SH-SY5Y (cell line): ENCODE data around the gene ARTN.

ENCODE experiments used
- GATA2 ChIP-seq: IDR thresholded peaks from 2 replicates; pipeline ENCODE4 v1.6.1; 2011; ENCODE audit warnings: mild to moderate bottlenecking, low read depth, low read length
- GATA3 ChIP-seq: IDR thresholded peaks from 2 replicates; pipeline ENCODE4 v1.6.1; 2011; ENCODE audit warnings: low read depth, mild to moderate bottlenecking, low read length, moderate library complexity

Gene ARTN

DNA sequence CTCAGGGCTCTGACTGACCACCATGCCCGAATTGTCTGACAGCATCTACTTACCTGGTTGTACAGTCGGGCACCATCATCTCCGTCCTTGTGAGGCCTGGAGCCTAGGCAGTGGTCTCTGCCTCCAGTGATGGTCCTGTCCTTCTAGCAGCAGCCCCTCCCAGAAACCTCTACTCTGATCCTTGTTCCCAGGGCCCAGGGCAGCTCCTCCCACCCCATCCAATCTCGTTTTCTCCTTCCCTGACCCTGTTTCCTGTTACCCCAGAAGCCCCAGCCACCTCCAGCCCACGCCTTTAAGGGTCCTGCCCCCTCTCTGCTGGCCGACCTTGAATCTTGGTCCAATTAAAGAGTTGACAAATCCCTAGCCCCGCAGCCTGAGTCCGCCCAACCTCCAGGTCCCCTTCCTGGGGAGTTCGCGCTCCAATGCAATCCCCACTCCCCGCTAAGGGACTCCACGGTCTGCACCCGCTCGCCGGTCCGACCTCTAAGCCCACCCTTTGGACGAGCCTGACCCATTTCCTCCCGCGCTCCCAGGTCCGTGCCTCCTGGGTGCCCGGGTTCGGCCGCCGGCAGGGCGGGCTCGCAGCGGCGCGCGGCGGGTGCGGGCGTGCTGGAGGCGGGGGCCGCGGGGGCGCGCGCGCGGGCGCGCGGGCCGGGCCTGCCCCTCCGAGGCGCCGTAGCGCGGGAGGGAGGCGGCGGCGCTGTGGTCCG lies 45.1 kb downstream of the ARTN start, which contains the start of gene B4GALT2:
Gene B4GALT2 (plus strand): TSS at position 660 of the 710 bp plus-strand sequence. CDS start 1,951 bp downstream, outside the sequence.
- TF ChIP-seq GATA3 (no peak), GATA2 (no peak)

DNA sequence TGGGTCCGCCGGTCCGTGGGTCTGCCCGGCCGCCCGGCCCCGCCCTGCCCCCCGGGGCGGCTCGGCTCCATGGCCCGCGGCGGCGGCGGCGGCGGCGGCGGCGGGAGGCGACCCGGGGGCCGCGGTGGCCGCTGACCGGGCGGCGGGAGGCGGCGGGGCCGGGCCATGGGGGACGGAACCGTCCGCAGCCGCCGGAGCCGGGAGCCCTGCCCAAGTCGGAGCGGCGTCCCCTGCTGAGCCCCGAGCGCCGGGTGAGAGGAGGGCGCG lies 45.6 kb downstream of the ARTN start:
- TF ChIP-seq GATA3 (no peak), GATA2 (no peak)

DNA sequence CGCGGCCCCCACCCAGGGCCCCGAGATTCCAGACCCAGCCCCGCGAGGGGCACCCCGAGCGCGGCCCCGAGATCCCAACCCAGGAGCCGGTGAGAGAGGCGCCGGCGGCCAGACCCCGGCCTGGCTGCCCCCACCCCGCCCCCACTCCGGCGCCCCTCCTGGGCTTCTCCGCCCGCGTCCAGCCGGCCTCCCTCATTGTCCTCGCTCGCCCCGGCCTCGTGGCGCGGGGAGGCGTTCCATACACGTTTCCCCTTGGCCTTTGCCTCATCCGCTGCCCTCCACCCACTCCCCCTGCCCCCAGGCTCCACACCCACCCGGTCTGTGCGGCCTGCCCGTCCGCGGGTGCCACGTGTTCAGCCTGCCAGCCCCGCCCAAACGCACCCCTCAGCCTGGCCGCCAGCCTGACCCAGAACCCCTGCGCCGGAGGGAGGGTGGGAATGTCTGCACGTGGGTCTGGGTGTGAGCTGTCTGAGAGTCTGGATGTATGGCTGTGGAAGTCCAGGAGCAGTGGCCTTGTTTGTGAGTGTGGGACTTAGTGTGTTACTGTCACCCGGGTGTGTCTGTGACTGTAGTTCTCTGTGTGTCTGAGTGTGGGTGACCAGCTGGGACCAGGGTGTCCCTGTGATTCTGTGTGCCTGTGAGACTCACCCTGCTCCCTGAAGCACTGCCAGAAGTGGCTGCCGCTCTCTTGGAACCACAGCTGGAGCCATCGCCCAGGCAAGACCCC lies 46.1 kb downstream of the ARTN start:
- no peak for TF ChIP-seq GATA2

DNA sequence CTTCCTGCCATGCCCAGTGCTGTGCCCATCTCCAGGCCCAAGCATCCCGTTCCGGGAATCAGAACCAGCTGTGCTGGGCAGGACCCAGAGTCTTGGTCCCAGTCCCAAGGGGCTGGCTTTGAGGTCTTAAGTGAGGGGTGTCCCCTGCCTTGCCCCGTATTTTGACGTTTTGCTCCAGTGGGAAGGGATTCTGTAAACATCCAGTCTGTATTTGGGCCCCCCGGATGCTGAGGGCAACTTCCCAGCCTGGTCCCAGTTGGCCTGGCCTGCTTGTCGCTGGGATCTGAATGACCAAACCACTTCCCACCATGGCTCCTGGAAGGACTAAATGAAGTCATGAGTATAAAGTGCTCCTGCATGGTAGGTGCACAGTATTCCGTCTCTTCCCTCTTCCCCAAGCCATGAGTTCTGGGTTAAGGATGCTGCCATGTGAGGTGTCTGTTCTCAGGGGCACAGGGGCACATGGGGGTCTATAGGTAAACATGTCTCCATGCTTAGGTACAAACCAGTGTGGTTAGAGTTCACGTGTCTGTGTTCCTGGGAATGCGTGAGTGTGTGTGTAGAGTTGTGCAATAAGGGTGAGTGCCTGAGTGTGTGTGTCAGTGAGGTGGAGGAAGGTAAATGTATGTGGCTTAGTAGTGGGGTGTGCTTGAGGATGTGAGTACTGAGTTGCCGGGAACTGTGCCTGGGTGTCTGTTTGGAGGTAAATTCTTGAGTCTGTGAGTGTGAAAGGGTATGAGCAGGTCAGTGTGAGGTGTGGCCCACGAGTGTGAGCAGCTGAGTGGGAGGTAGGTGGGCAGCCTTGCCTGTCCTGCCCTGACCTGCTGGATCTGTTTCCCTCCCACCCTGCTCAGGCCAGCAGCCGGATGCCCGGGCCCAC lies 46.9 kb downstream of the ARTN start:
- TF ChIP-seq GATA2 (no peak), GATA3 (no peak)

DNA sequence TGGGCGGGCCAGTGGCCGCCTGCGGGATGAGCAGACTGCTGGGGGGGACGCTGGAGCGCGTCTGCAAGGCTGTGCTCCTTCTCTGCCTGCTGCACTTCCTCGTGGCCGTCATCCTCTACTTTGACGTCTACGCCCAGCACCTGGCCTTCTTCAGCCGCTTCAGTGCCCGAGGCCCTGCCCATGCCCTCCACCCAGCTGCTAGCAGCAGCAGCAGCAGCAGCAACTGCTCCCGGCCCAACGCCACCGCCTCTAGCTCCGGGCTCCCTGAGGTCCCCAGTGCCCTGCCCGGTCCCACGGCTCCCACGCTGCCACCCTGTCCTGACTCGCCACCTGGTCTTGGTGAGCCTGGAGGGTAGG lies 47.5 kb downstream of the ARTN start:
- TF ChIP-seq GATA2 = no peak
- TF ChIP-seq GATA3 = no peak

DNA sequence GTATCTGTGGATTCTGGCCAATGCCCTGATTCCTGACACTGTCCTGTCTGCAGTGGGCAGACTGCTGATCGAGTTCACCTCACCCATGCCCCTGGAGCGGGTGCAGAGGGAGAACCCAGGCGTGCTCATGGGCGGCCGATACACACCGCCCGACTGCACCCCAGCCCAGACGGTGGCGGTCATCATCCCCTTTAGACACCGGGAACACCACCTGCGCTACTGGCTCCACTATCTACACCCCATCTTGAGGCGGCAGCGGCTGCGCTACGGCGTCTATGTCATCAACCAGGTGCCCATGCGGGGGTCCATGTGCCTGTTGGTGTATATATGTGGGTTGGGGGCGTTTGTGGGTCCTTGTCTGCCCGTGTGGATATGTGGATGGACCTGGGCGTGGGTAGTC lies 48.0 kb downstream of the ARTN start:
- TF ChIP-seq GATA2 (no peak), GATA3 (no peak)

DNA sequence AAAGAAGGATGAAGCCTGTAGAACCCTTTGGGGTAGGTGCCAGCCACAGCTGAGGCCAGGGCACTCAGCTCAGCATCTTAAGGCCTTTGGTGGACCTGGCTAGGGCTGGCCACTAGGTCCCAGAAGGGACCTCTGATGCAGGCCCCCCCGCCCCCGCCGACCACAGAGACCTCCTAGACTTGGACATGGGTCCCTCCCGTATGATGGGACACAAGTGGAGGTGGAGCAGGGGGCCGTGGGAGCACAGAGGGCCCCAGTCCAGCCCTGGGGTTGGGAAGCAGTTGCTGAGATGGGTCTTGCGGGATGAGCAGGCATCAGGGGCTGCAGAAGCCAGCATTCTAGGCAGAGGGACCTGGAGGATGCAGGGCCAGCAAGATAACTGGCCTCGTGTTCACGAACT lies 48.6 kb downstream of the ARTN start:
- TF ChIP-seq GATA2 (no peak), GATA3 (no peak)

DNA sequence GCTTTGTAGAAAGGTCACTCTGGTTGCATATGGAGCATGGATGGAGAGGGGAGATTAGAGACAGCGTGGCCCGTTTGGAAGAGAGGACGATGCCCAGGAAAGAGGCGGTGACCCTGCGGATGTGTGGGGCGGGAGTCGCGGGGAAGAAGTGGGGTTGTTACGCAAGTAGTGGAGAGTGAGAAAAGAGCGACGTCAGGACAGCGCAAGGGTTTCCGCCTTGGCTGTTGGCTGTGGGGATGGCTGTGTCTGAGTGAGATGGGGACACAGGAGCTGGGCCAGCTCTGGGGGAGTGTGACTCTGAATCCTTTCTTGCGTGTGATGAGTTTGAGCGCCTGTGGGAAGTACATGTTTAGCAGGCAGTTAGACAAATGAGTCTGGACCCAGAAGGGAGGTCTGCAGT lies 49.2 kb downstream of the ARTN start:
- TF ChIP-seq GATA3 = no peak
- TF ChIP-seq GATA2 = no peak

DNA sequence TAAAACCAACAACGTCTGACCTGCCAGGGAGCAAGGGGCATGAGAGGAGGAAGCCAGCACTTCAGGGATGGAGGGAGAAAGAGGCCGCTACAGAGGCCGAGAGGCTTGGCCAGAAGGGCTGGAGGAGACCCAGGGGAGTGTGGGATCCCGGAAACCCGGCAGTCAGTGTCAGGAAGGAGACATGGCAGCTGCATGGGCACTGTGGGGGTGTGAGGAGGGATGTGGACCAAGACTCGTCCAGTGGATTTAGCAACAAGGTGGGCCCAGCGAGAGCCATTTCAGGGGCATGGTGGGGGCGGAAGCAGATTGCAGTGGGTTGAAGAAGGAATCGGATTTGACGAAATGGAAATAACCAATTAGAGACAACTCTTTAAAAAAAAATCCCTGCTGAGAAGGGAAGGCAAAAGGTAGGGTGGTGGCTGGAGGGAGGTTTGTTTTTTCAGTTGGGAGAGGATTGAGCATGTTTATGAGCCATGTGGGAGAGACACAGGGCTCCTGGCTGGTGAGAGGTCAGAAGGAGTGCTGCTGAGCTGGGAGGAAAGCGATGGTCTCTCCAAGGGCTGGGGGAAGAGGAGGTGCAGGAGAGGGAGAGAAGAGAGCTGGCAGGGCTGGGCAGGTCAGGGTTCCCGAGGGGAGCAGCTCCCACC lies 49.8 kb downstream of the ARTN start:
- no peak for TF ChIP-seq GATA3
- TF ChIP-seq GATA2 = no peak

DNA sequence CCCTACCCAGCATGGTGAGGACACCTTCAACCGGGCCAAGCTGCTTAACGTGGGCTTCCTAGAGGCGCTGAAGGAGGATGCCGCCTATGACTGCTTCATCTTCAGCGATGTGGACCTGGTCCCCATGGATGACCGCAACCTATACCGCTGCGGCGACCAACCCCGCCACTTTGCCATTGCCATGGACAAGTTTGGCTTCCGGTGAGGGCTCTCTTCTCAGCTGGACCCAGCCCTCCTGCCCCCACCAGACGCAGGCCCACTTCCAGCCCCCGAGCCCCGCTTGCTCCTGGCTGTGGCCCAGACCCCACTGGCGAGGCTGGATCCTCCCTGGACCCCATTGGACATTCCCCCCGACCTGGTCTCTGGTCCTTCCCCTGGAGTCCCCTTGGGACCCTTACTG lies 51.3 kb downstream of the ARTN start:
- TF ChIP-seq GATA2 (no peak), GATA3 (no peak)

DNA sequence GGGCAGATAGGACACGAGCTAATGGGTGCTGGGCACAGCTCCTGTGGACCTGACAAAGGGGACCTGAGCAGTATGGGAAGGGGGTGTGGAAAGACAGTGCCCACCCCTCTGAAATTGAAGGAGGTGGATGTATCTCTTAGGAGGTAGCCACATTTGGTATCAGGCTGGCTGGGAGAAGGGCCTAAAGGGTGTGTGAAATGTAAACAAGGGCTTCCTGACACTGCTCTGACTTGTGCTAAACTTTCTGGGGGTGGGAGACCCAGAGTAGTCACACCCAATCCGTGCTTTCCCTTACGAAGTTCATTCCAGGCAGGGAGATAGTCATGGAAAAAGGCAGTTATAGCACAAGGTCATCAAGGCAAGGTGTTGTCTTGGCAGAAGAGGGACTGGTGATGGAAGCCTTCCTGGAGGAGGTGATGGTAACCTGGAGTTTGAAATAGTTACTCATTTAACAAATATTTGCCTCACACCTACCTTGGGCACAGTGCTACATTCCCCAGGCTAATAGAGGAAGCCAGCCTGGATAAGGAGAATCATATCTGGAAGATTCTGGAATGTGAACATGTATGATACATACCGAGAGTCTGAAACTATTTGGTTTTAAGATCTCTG lies 52.5 kb downstream of the ARTN start:
- TF ChIP-seq GATA2 (no peak), GATA3 (no peak)

DNA sequence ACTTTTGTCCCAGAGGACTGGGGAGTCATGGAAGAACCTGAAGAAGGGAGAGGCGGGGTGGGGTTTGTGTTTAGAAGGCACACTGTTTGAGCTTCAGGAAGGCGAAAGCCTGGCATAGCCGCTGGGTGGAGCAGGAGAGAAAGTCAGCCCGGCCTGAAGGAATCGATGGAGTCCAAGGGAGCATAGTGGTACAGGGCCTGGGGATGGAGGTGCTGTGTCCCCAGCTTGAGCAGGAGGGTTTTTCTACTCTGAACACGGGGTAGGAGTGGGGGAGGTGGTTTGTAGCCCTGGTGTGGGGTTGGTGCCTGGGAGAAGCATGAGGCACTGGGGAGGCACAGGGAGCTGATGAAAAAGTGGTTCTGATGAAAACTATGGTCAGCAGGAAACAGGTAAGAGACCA lies 53.1 kb downstream of the ARTN start:
- TF ChIP-seq GATA2 (no peak), GATA3 (no peak)
